ENCODE results near the gene TMEFF1. TPM values are rescaled to one million over a fixed set of nuclear protein-coding genes. Genes with fewer than 3 reads are reported as not detected.

Gene TMEFF1
- total and polyA plus RNA-seq, 2 of the 8 experiments (the other 6 are each of a cell fraction or from before 2014, with no cell fraction given): 13.5 to 68.2 TPM

DNA sequence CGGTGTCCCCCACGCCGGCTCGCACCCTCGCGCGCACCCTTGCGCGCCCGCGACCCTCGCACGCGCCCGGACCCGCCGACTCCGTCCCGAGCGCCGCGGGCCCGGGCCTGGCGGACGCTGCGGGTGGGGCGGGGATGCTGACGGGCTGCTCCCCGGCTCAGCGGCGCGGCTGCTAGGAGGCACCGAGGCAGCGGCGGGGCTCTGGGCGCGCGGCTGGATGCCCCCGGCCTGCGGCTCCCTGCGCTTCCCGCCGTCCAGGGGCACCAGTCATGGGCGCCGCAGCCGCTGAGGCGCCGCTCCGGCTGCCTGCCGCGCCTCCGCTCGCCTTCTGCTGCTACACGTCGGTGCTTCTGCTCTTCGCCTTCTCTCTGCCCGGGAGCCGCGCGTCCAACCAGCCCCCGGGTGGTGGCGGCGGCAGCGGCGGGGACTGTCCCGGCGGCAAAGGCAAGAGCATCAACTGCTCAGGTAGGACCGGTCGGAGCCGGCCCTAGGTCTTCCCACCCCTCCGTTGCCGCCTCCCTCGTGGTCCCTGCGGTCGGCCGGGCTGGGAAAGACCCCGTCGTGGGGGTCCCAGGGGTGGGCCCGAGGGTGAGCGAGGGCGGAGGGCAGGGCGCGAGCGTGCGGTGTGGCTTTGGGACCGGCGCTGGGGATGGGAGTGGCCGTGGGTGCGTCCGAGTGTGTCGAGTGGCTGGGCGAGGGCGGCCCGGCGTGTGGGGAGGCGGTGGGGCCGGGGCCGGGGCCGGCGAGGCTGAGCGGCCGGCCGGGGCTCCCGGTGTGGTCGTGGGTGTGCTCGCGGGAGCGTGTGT lies 530 bp downstream of the TMEFF1 start:
- DNase-seq (ENCODE audit: low read depth in 1 of 2, low spot score in 2 of 2): peak in 1 of 2 experiments; percentile 73
- H3K27ac ChIP-seq (ENCODE audit: low read depth, low read length): peak overlapping the region; percentile 85
- H3K18ac ChIP-seq (ENCODE audit: extremely low read depth, low read length): peak overlapping the region; percentile 44
- no peak overlapping the region for H2BK12ac ChIP-seq (ENCODE audit: low read depth, low read length)
- ChIA-PET CTCF (ENCODE audit: partially characterized antibody) (interaction anchor here (1.2 to 1.5 kb wide), 3 partner anchors 8 to 123 kb away, joined by 3 to 7 read pairs (median 3); no protein-coding TSS in a partner anchor), POLR2A (ENCODE audit: partially characterized antibody) (interaction anchor here (0.8 to 1.4 kb wide), 8 partner anchors 17 to 120 kb away, joined by 3 to 4 read pairs (median 3); partner anchors contain the start of genes CAVIN4 and MSANTD3)
- H4K8ac ChIP-seq (ENCODE audit: extremely low read depth, insufficient read depth, low read length): peak overlapping the region; percentile 98
- no peak overlapping the region for H3K23ac ChIP-seq (ENCODE audit: insufficient read length)
- H3K4me3 ChIP-seq (ENCODE audit: extremely low read depth in 1 of 4, insufficient read depth in 2 of 4, low read depth in 3 of 4, low read length in 4 of 4): peak overlapping the region; percentile 79 to 98 (median 83)
- peak overlapping the region; percentile 50 for H3K4ac ChIP-seq (replicated peaks; ENCODE audit: insufficient read length, low read depth, low read length)
- no peak overlapping the region for H2AK5ac ChIP-seq (ENCODE audit: low read depth, low read length)
- H3K4me1 ChIP-seq (replicated peaks in 1 of 4; ENCODE audit: control insufficient read depth in 3 of 4, insufficient read depth in 4 of 4, low read length in 3 of 4): peaks cover 0 to 14% (median 6%) of the 10 kb centered on the region in 4 experiments; a peak in 5 of 7 replicates
- H2BK120ac ChIP-seq (replicated peaks; ENCODE audit: low read depth, low read length): no peak overlapping the region
- H4K5ac ChIP-seq (ENCODE audit: insufficient read length, low read depth, low read length): peak overlapping the region; percentile 57
- peaks cover 12% of the 10 kb centered on the region; the same call in 1 of the 2 replicates for H3K23me2 ChIP-seq (ENCODE audit: low read depth, low read length)
- peaks cover 0 to 3% (median 0%) of the 10 kb centered on the region in 4 experiments; a peak in 1 of 8 replicates for H3K36me3 ChIP-seq (ENCODE audit: control insufficient read depth in 2 of 4, insufficient read depth in 4 of 4, low read length in 3 of 4)
- 1% methylated on average over 40 of the region's 108 CpGs; no CpG with 5 or more reads in 1 of the 2 experiments for WGBS, 2 experiments (ENCODE audit: extremely low coverage in 1 of 2, insufficient coverage in 1 of 2, insufficient read length in 1 of 2, insufficient replicate concordance in 2 of 2, low coverage in 1 of 2, low lambda C conversion rate in 2 of 2, missing lambda C conversion rate in 1 of 2)
- H2BK20ac ChIP-seq (ENCODE audit: low read length): no peak overlapping the region
- H3K27me3 ChIP-seq (replicated peaks in 1 of 4; ENCODE audit: control insufficient read depth in 3 of 4, extremely low read depth in 1 of 4, insufficient read depth in 3 of 4, low read length in 3 of 4): no peaks in the 10 kb centered on the region
- H2BK15ac ChIP-seq (ENCODE audit: low read length): no peak overlapping the region
- peaks cover 5 to 14% of the 10 kb centered on the region in 2 experiments for H4K20me1 ChIP-seq (replicated peaks in 1 of 2; ENCODE audit: control insufficient read depth in 1 of 2, insufficient read depth in 2 of 2, low read length in 2 of 2)
- H3K9me3 ChIP-seq (ENCODE audit: insufficient read depth in 2 of 2, low read depth in 1 of 2, low read length in 1 of 2): no peaks in the 10 kb centered on the region
- peaks cover 34 to 60% of the 10 kb centered on the region in 2 experiments for H3K79me2 ChIP-seq (ENCODE audit: control insufficient read depth in 1 of 2, insufficient read depth in 2 of 2, low read length in 2 of 2)
- H2AFZ ChIP-seq (ENCODE audit: low read length): no peak overlapping the region
- H3K56ac ChIP-seq (replicated peaks; ENCODE audit: insufficient read length, low read depth, low read length): no peak overlapping the region
- H2BK5ac ChIP-seq (ENCODE audit: low read depth, low read length): peak overlapping the region; percentile 63; the same call in 1 of the 2 replicates
- H3K14ac ChIP-seq (ENCODE audit: insufficient read length): no peak overlapping the region
- H3K9ac ChIP-seq (replicated peaks in 1 of 4; ENCODE audit: extremely low read depth in 1 of 4, low read depth in 3 of 4, low read length in 3 of 4): peak overlapping the region; percentile 81 to 99 (median 90)
- FAIRE-seq: no peak
- H3K79me1 ChIP-seq (ENCODE audit: low read depth, low read length): peaks cover 7% of the 10 kb centered on the region
- peak overlapping the region; percentile 44 for H4K91ac ChIP-seq (replicated peaks; ENCODE audit: insufficient read length, low read length)
- H3K4me2 ChIP-seq (ENCODE audit: insufficient read depth in 1 of 2, low read depth in 2 of 2, low read length in 2 of 2): peak overlapping the region; percentile 79 to 100
- TF ChIP-seq SIX5 (IDR thresholded peaks at IDR 0.05; ENCODE audit: low read depth, low read length): no peak
- 0 out of 2 replicates have a peak, but pooled peaks have one; percentile 73 for TF ChIP-seq POLR2AphosphoS5 (IDR thresholded peaks at IDR 0.05; ENCODE audit: low read depth, low read length)
- TF ChIP-seq CREB1 (IDR thresholded peaks at IDR 0.05): no peak
- TF ChIP-seq PHF8 (conservative IDR thresholded peaks at IDR 0.05; ENCODE audit: low read depth, low read length): peak; percentile 50
- TF ChIP-seq POLR2A (IDR thresholded peaks at IDR 0.05; ENCODE audit: control extremely low read depth in 1 of 2, low read depth in 2 of 2, low read length in 2 of 2): peak; percentile 26 to 58
- TF ChIP-seq, protein P1, sequence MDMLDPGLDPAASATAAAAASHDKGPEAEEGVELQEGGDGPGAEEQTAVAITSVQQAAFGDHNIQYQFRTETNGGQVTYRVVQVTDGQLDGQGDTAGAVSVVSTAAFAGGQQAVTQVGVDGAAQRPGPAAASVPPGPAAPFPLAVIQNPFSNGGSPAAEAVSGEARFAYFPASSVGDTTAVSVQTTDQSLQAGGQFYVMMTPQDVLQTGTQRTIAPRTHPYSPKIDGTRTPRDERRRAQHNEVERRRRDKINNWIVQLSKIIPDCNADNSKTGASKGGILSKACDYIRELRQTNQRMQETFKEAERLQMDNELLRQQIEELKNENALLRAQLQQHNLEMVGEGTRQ (IDR thresholded peaks at IDR 0.05; ENCODE audit: low read length): no peak
- peak; percentile 57 for TF ChIP-seq TAF7 (optimal IDR thresholded peaks at IDR 0.05; ENCODE audit: borderline replicate concordance, low read depth, low read length)
- no peak for TF ChIP-seq GABPA (IDR thresholded peaks at IDR 0.05; ENCODE audit: borderline replicate concordance, insufficient read depth, low read length)
- TF ChIP-seq KDM4A (IDR thresholded peaks at IDR 0.05; ENCODE audit: low read depth, low read length, severe bottlenecking): peak; percentile 72
- no peak for TF ChIP-seq EP300 (IDR thresholded peaks at IDR 0.05; ENCODE audit: borderline replicate concordance in 1 of 2, low read depth in 2 of 2, low read length in 2 of 2)
